Muscle layer of duodenum (tissue), 2 donors: Measurements from ENCODE around the gene RAI14.

Source experiments
- H3K27ac ChIP-seq: one replicate; pipeline ENCODE4 v1.7.0; 2013; ENCODE audit warnings: mild to moderate bottlenecking, low read length
- H3K27me3 ChIP-seq: one replicate; pipeline ENCODE4 v1.7.0; 2013; ENCODE audit warnings: low read depth, mild to moderate bottlenecking, control low read depth, low read length
- H3K36me3 ChIP-seq, 2 donors: one replicate each; pipeline ENCODE4 v1.7.0; 2013; ENCODE audit warnings: low read length in 2 of 2, control low read depth in 1 of 2, mild to moderate bottlenecking in 1 of 2; ENCODE audit not compliant: insufficient read depth in 2 of 2, control insufficient read depth in 1 of 2
- H3K4me1 ChIP-seq, 2 donors: one replicate each; pipeline ENCODE4 v1.7.0; 2013; ENCODE audit warnings: low read length in 2 of 2, mild to moderate bottlenecking in 2 of 2, control low read depth in 1 of 2, moderate library complexity in 1 of 2; ENCODE audit not compliant: insufficient read depth in 2 of 2, control insufficient read depth in 1 of 2
- H3K4me3 ChIP-seq, 2 donors: one replicate each; pipeline ENCODE4 v1.7.0; 2013; ENCODE audit warnings: low read length in 2 of 2, low read depth in 1 of 2, mild to moderate bottlenecking in 1 of 2
- H3K9me3 ChIP-seq, 2 donors: one replicate each; pipeline ENCODE4 v1.7.0; 2013; ENCODE audit warnings: low read length in 2 of 2, control low read depth in 1 of 2, mild to moderate bottlenecking in 1 of 2; ENCODE audit not compliant: control insufficient read depth in 1 of 2
- donor health status: healthy.

Gene RAI14

DNA sequence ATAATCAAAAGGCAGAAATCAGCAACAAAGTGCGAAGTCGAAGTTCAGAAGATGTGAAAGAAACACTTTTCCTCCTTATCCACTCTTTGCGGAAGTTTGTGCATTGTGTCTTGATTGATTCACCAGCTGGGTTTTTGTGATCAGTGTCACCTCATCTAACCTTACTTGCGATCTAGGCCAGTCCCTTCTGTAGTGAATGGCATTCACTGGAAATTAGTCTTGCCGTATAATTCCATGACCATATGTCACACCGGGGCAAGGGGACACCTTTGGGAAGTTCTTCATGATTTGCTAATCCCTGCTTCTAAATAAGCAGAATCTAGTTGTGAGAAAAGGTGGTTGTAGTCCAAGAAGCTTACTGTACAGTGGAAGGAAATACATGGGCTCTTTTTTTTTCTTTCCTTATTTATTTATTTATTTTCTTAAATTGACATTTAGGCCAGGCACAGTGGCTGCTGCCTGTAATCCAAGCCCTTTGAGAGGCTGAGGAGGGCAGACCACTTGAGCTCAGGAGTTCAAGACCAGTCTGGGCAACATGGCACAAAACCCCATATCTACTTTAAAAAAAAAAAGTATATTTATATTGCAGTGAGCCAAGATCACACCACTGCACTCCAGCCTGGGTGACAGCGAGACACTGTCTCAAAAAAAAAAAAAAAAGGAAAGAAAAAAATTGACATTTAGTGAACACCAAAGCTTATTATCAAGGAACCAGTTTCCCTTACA is 7.8 kb downstream of the RAI14 start:
- H3K4me1 ChIP-seq: no peaks in the 10 kb centered on the region
- no peak overlapping the region for H3K27ac ChIP-seq
- no peaks in the 10 kb centered on the region for H3K27me3 ChIP-seq
- H3K36me3 ChIP-seq: peaks cover 0 to 8% of the 10 kb centered on the region in 2 donors
- H3K9me3 ChIP-seq: no peaks in the 10 kb centered on the region
- no peak overlapping the region for H3K4me3 ChIP-seq

GRCh38 chr5:34666392-34667080 is 10.4 kb downstream of the RAI14 start:
- Histone ChIP-seq H3K4me1 (no peaks in the 10 kb centered on the region), H3K4me3 (no peak overlapping the region), H3K27ac (no peak overlapping the region), H3K36me3 (peaks cover 0 to 7% of the 10 kb centered on the region in 2 donors), H3K27me3 (no peaks in the 10 kb centered on the region), H3K9me3 (no peaks in the 10 kb centered on the region)

DNA sequence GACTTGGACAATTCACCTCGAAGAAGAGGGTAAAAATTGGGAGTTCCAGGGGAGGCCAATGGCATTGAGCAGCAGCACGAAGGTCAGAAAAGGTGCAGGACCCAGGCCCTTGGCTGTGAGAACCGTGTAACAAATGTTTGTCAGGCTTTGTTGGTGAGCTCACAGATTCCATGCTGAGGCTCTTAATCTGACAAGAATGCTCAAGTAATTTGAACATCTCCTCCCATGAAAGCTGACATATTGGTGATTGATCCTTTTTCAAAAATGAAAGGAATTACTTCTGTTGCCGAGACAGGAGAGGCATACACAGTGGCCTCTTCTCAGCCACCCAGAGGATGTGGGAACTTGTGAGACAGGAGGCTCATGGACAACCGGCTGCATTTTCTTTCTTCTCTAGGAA is 11.6 kb downstream of the RAI14 start:
- Histone ChIP-seq H3K27me3 (no peaks in the 10 kb centered on the region), H3K4me1 (no peaks in the 10 kb centered on the region), H3K27ac (no peak overlapping the region), H3K9me3 (no peaks in the 10 kb centered on the region), H3K36me3 (no peaks in the 10 kb centered on the region), H3K4me3 (no peak overlapping the region)

- Histone ChIP-seq H3K27ac (no peak overlapping the region), H3K27me3 (no peaks in the 10 kb centered on the region), H3K9me3 (no peaks in the 10 kb centered on the region), H3K4me1 (no peaks in the 10 kb centered on the region), H3K36me3 (no peaks in the 10 kb centered on the region), H3K4me3 (no peak overlapping the region)
These were observed 13.9 kb downstream of the RAI14 start for GRCh38 chr5:34669931-34670516.

GRCh38 chr5:34672196-34672595 is 16.1 kb downstream of the RAI14 start:
- H3K27me3 ChIP-seq: no peaks in the 10 kb centered on the region
- H3K4me1 ChIP-seq: no peaks in the 10 kb centered on the region
- no peaks in the 10 kb centered on the region for H3K9me3 ChIP-seq
- H3K36me3 ChIP-seq: no peaks in the 10 kb centered on the region
- H3K4me3 ChIP-seq: no peak overlapping the region
- H3K27ac ChIP-seq: no peak overlapping the region

DNA sequence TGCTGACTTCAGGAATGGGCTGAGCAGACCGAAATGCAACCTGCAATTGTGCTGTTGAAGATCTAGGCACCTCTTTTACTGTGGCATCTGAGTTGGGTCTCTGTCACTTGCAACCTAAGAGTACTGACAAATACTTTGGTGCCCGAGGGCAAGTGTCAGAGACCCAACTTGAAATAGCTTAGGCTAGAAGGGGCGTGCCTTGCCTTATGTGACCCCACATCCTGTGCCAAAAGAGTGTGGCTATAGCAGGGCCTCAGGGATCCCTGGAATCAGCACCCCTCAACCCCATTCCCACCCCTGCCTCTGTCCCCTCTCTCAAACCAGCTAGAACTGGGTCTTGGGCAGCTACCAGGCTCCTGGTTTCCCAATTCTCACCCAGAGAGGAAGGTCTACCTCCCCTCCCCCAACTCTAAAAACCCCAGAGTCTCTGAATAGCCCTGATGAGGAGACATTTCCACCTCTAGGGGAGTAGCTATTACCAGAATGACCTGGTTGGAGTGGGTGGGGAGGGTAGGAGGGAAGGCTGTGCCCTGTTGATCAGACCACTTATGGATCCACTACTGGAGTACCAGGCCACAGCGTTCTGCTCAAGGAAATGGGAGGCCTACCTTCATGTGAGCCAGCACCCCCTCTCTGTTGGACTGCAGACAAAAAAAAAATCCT is 17.5 kb downstream of the RAI14 start:
- H3K4me1 ChIP-seq: no peaks in the 10 kb centered on the region
- H3K27me3 ChIP-seq: no peaks in the 10 kb centered on the region
- no peak overlapping the region for H3K4me3 ChIP-seq
- no peaks in the 10 kb centered on the region for H3K36me3 ChIP-seq
- peak overlapping the region; percentile 49 for H3K27ac ChIP-seq
- no peaks in the 10 kb centered on the region for H3K9me3 ChIP-seq

DNA sequence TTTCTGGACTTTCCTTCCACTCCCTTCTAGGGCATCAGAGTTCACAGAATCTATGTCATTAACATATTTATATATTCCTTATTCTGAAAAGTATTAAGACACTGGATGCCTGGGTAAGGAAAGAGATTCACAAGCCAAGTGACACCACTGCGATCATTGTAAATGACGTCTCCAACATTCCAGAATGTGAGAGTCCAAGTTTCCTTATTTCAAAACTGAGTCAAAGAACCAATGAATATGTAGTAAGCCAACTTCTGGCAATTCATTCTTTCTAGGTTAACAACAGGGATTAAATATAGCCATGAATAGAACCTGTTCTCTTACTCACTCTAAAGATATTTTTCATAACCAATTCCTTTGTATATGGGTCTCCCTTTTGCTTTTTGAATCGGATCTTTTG is 18.1 kb downstream of the RAI14 start:
- H3K27ac ChIP-seq: peak overlapping the region; percentile 49
- no peaks in the 10 kb centered on the region for H3K9me3 ChIP-seq
- H3K27me3 ChIP-seq: no peaks in the 10 kb centered on the region
- H3K4me1 ChIP-seq: no peaks in the 10 kb centered on the region
- no peak overlapping the region for H3K4me3 ChIP-seq
- no peaks in the 10 kb centered on the region for H3K36me3 ChIP-seq

- Histone ChIP-seq H3K4me3 (no peak overlapping the region), H3K4me1 (no peaks in the 10 kb centered on the region), H3K9me3 (no peaks in the 10 kb centered on the region), H3K27me3 (no peaks in the 10 kb centered on the region), H3K27ac (no peak overlapping the region), H3K36me3 (no peaks in the 10 kb centered on the region)
These were observed 19.7 kb downstream of the RAI14 start for GRCh38 chr5:34675857-34676256.

DNA sequence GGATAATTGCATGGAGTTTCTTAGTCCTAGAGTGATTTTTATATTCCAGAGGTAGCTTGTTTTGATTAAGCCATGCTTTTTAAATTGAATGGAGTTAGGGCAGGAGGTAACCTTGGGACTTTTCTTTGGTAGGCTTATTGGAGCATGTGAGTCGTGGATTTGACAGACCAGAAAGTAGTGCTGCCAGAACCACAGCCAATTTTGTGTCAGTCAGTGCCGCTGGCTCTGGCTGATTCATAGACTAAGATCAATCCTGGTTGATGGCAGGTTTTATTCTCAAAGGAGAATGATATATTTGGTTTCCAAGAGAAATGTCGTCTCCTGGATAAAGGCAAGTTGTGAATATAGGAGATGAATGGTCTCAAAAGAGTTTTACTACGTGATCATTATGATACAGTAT is 20.3 kb downstream of the RAI14 start:
- Histone ChIP-seq H3K4me1 (no peaks in the 10 kb centered on the region), H3K27ac (no peak overlapping the region), H3K36me3 (no peaks in the 10 kb centered on the region), H3K27me3 (no peaks in the 10 kb centered on the region), H3K9me3 (no peaks in the 10 kb centered on the region), H3K4me3 (no peak overlapping the region)

DNA sequence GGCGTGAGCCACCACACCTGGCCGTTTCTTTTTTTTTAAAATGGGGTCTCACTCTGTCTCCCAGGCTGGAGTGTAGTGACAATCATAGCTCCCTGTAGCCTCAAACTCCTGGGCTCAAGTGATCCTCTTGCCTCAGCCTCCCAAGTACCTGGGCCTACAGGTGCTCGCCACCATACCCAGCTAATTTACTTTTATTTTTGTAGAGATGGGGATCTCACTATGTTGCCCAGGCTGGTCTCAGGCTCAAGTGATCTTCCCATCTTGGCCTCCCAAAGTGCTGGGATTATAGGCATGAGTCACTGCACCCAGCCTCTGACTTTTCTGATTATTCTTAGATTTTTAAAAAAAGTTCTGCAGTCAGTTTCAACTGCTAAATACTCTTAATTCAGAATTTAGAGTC is 21.3 kb downstream of the RAI14 start:
- Histone ChIP-seq H3K9me3 (no peaks in the 10 kb centered on the region), H3K4me1 (no peaks in the 10 kb centered on the region), H3K27me3 (no peaks in the 10 kb centered on the region), H3K4me3 (no peak overlapping the region), H3K36me3 (no peaks in the 10 kb centered on the region), H3K27ac (no peak overlapping the region)

- H3K4me1 ChIP-seq: no peaks in the 10 kb centered on the region
- no peak overlapping the region for H3K27ac ChIP-seq
- no peaks in the 10 kb centered on the region for H3K27me3 ChIP-seq
- no peaks in the 10 kb centered on the region for H3K36me3 ChIP-seq
- no peaks in the 10 kb centered on the region for H3K9me3 ChIP-seq
- no peak overlapping the region for H3K4me3 ChIP-seq
These were observed 24.8 kb downstream of the RAI14 start for GRCh38 chr5:34680896-34681295.
